ENCODE data around the gene GALNT5.

DNA sequence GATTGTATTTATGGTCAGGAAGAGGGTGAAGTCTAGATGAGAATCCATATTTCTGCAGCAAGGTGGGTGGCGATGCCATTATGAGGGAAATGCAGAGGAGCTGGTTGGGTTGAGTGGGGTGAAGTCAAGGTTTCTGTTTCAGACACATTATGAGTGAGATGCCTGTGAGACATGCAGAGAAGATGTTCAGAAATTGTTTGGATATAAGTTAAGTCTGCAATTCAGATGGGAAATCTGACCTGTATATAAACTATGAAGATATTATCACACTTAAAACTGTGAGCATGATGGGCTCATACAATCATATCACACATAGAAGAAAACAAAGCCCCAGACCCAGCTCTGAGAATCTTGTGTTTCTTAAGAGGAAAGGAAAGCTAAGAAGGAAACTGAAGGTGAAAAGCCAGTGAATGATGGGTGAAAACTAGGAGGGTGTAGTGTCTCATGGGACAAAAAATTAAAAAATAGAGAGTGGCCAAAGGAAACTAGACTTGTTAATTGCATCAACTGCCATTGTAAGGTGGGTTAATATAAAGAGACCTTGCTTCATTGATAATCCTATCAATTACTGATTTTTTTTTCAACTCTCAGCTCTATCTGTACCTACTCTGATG is 14.2 kb downstream of the GALNT5 start:
- TF ChIP-seq POLR2A (IDR thresholded peaks at IDR 0.05; ENCODE audit: low read depth, low read length) (no peak), TAF1 (IDR thresholded peaks at IDR 0.05; ENCODE audit: borderline replicate concordance, low read depth, low read length) (no peak)
